SK-N-SH (cell line): ENCODE data around the gene HSPA9. TPM values are rescaled to one million over a fixed set of nuclear protein-coding genes. Genes with fewer than 3 reads are reported as not detected.

Experiments
- CTCF ChIA-PET: fragments of 300-600, 350-600 bp; formaldehyde crosslinking; extraction: SDS; loops from one replicate; lab custom pipeline; 2021; lab: Yijun Ruan, JAX
- POLR2A ChIA-PET: fragments of 350-600 bp; sonication (Branson Sonifier 250); formaldehyde crosslinking; extraction: SDS; loops from one replicate; lab custom pipeline; 2020; ENCODE audit warnings: antibody characterized with exemption, inconsistent platforms; lab: Yijun Ruan, JAX
- DNase-seq: peaks from one replicate; pipeline ENCODE4 v3.0.0; 2012
- H2AFZ ChIP-seq: fragments of 200-600 bp; sonication (generic); 2 replicates; pipeline ENCODE4 v1.8.1; 2016; ENCODE audit warnings: antibody characterized with exemption, mild to moderate bottlenecking, low read depth
- H3F3A ChIP-seq: fragments of 200-600 bp; sonication (generic); replicated peaks from 2 replicates; pipeline ENCODE3; 2016; ENCODE audit warnings: antibody characterized with exemption, mild to moderate bottlenecking; ENCODE audit not compliant: insufficient read depth
- H3K27ac ChIP-seq, 2 experiments: fragments of 200-500 bp in 1 of 2; fragments of 200-600 bp in 1 of 2; sonication (Bioruptor generic) in 1 of 2; sonication (generic), shearing (Covaris generic) in 1 of 2; 2 replicates each; pipeline versions ENCODE4 v1.5.1 to v1.6.1; 2014 to 2016; ENCODE audit warnings: low read depth in 2 of 2, inconsistent platforms in 1 of 2, low read length in 1 of 2, mild to moderate bottlenecking in 1 of 2, mixed read lengths in 1 of 2
- H3K27me3 ChIP-seq: fragments of 200-600 bp; sonication (generic), shearing (Covaris generic); 2 replicates; pipeline ENCODE4 v1.6.1; 2016; ENCODE audit warnings: mixed run types; ENCODE audit not compliant: insufficient read depth
- H3K36me3 ChIP-seq, 2 experiments: fragments of 200-500 bp in 1 of 2; fragments of 200-600 bp in 1 of 2; sonication (Bioruptor generic) in 1 of 2; sonication (generic) in 1 of 2; replicated peaks in 1 of 2; 2 replicates each; pipeline versions ENCODE3 to v1.5.1; 2014 to 2016; ENCODE audit warnings: low read length in 1 of 2, mild to moderate bottlenecking in 1 of 2; ENCODE audit not compliant: insufficient read depth in 2 of 2, control insufficient read depth in 1 of 2
- H3K4me1 ChIP-seq, 2 experiments: fragments of 200-500 bp in 1 of 2; fragments of 200-600 bp in 1 of 2; sonication (Bioruptor generic) in 1 of 2; sonication (generic), shearing (Covaris generic) in 1 of 2; 2 replicates each; pipeline versions ENCODE4 v1.5.1 to v1.6.1; 2014 to 2016; ENCODE audit warnings: low read depth in 1 of 2, low read length in 1 of 2, mixed run types in 1 of 2; ENCODE audit not compliant: insufficient read depth in 2 of 2, control insufficient read depth in 1 of 2
- H3K4me2 ChIP-seq: fragments of 200-600 bp; sonication (generic), shearing (Covaris generic); 2 replicates; pipeline ENCODE4 v1.6.1; 2017; ENCODE audit warnings: mixed run types
- H3K4me3 ChIP-seq, 2 experiments: fragments of 200-500 bp in 1 of 2; fragments of 200-600 bp in 1 of 2; sonication (Bioruptor generic) in 1 of 2; sonication (generic), shearing (Covaris generic) in 1 of 2; 2 replicates each; pipeline versions ENCODE4 v1.5.1 to v1.8.1; 2014 to 2016; ENCODE audit warnings: low read depth in 2 of 2, inconsistent platforms in 1 of 2, low read length in 1 of 2, mild to moderate bottlenecking in 1 of 2, mixed read lengths in 1 of 2, moderate library complexity in 1 of 2
- H3K79me2 ChIP-seq: fragments of 200-600 bp; sonication (generic); 2 replicates; pipeline ENCODE4 v1.8.1; 2017; ENCODE audit warnings: mild to moderate bottlenecking; ENCODE audit not compliant: insufficient read depth
- H3K9ac ChIP-seq: fragments of 200-600 bp; sonication (generic); 2 replicates; pipeline ENCODE4 v1.6.1; 2017; ENCODE audit warnings: mixed run types
- H3K9me2 ChIP-seq: fragments of 200-600 bp; sonication (generic); 2 replicates; pipeline ENCODE4 v1.6.1; 2017; ENCODE audit warnings: mixed run types
- H3K9me3 ChIP-seq: fragments of 200-600 bp; sonication (generic); 2 replicates; pipeline ENCODE4 v1.6.1; 2017; ENCODE audit warnings: mixed run types, mild to moderate bottlenecking, moderate library complexity
- H4K20me1 ChIP-seq: fragments of 200-600 bp; sonication (generic); 2 replicates; pipeline ENCODE4 v1.6.1; 2017; ENCODE audit warnings: mild to moderate bottlenecking, mixed run types; ENCODE audit not compliant: insufficient read depth
- CHD2 ChIP-seq: fragments of 150-350 bp; IDR thresholded peaks from 2 replicates; pipeline ENCODE4 v1.6.1; 2018; ENCODE audit warnings: low read length; ENCODE audit not compliant: partially characterized antibody
- EP300 ChIP-seq, 2 experiments: IDR thresholded peaks; 2 replicates each; pipeline versions ENCODE4 v1.4.0 to v1.6.1; 2012; ENCODE audit warnings: borderline replicate concordance in 1 of 2, low read depth in 1 of 2, low read length in 1 of 2
- FOSL2 ChIP-seq: IDR thresholded peaks from 2 replicates; pipeline ENCODE4 v1.4.0; 2012; ENCODE audit warnings: low read depth, mild to moderate bottlenecking, moderate library complexity, borderline replicate concordance
- MEF2A ChIP-seq: IDR thresholded peaks from 2 replicates; pipeline ENCODE4 v1.4.0; 2012; ENCODE audit warnings: low read depth, borderline replicate concordance
- MXI1 ChIP-seq: IDR thresholded peaks from 2 replicates; pipeline ENCODE4 v1.6.1; 2012; ENCODE audit warnings: mild to moderate bottlenecking, low read depth, low read length, improper control_type of control experiment
- NFIC ChIP-seq: IDR thresholded peaks from 2 replicates; pipeline ENCODE4 v1.4.0; 2012; ENCODE audit warnings: borderline replicate concordance
- RAD21 ChIP-seq: IDR thresholded peaks from 2 replicates; pipeline ENCODE4 v1.6.1; 2012; ENCODE audit warnings: mild to moderate bottlenecking, low read length
- RFX5 ChIP-seq: IDR thresholded peaks from 2 replicates; pipeline ENCODE4 v1.6.1; 2012; ENCODE audit warnings: mild to moderate bottlenecking, improper control_type of control experiment, low read length
- RXRA ChIP-seq: IDR thresholded peaks from 2 replicates; pipeline ENCODE4 v1.4.0; 2012; ENCODE audit warnings: low read depth, mild to moderate bottlenecking, borderline replicate concordance
- TAF1 ChIP-seq: IDR thresholded peaks from 2 replicates; pipeline ENCODE4 v1.6.1; 2012; ENCODE audit warnings: low read depth, mild to moderate bottlenecking, low read length, moderate library complexity, borderline replicate concordance
- TEAD4 ChIP-seq: IDR thresholded peaks from 2 replicates; pipeline ENCODE4 v1.4.0; 2012; ENCODE audit warnings: mild to moderate bottlenecking, borderline replicate concordance; ENCODE audit not compliant: insufficient read depth
- YY1 ChIP-seq: IDR thresholded peaks from 2 replicates; pipeline ENCODE4 v1.4.0; 2012; ENCODE audit warnings: low read depth, mild to moderate bottlenecking
- WGBS: methylation state at CpG from one replicate; pipeline ENCODE4 v1.1.6; 2017; ENCODE audit warnings: low lambda C conversion rate; 5-methylcytosine and 5-hydroxymethylcytosine counted together
- polyA plus RNA-seq, 3 experiments: library from polyadenylated mRNA; depleted of rRNA; stranded (reverse); fragments of >200 nt; gene quantifications; 2 replicates each; pipeline ENCODE4 v1.2.3, GENCODE V29; 2012
- TF ChIP-seq, protein P1 (sequence below): IDR thresholded peaks from 2 replicates; pipeline ENCODE4; 2012
- TF ChIP-seq, protein P2 (sequence below): fragments of 150-350 bp; IDR thresholded peaks from 2 replicates; pipeline ENCODE4 v1.6.1; 2017; ENCODE audit warnings: antibody characterized with exemption, low read length, low read depth, borderline replicate concordance
- TF ChIP-seq, protein P3 (sequence below): fragments of 150-350 bp; IDR thresholded peaks from 2 replicates; pipeline ENCODE4 v1.6.1; 2016; ENCODE audit warnings: mild to moderate bottlenecking, low read depth, low read length
- TF ChIP-seq, protein P4 (sequence below): IDR thresholded peaks from 2 replicates; pipeline ENCODE4 v1.6.1; 2012; ENCODE audit warnings: mild to moderate bottlenecking, low read depth, low read length, moderate library complexity

HSPA9 gene
- polyA plus RNA-seq, 1 of the 3 experiments (the other 2 are of a cell fraction): 153 TPM

- no peaks in the 10 kb centered on the region for H3K27me3 ChIP-seq
- H3K4me1 ChIP-seq: no peaks in the 10 kb centered on the region; a peak in 1 of 4 replicates
- H3F3A ChIP-seq: peaks cover 15% of the 10 kb centered on the region
- no peaks in the 10 kb centered on the region for H3K36me3 ChIP-seq
- CTCF ChIA-PET: interaction anchor here (0.6 to 4.2 kb wide), 44 partner anchors 9 to 762 kb away, joined by 3 to 46 read pairs (median 4); partner anchors contain the start of genes CTNNA1, MATR3 and PAIP2
- H3K9me3 ChIP-seq: no peaks in the 10 kb centered on the region
- no peak overlapping the region for H3K27ac ChIP-seq
- 36% methylated on average over 2 of the region's 2 CpGs for WGBS
- no peaks in the 10 kb centered on the region for H3K9me2 ChIP-seq
- H2AFZ ChIP-seq: no peak overlapping the region
- POLR2A ChIA-PET: interaction anchor here (0.6 kb wide), 1 partner anchor 32 kb away, joined by 3 read pairs; no protein-coding TSS in a partner anchor
- peaks cover 7% of the 10 kb centered on the region for H3K79me2 ChIP-seq
- H3K4me3 ChIP-seq: no peak overlapping the region; a peak in 1 of 4 replicates
- no peak for DNase-seq
- TF ChIP-seq NFIC (no peak), CHD2 (no peak), RXRA (no peak), EP300 (IDR thresholded peaks at IDR 0.05; ENCODE audit: borderline replicate concordance in 1 of 2, low read depth in 1 of 2, low read length in 1 of 2) (no peak), MXI1 (no peak), TAF1 (no peak), YY1 (no peak), MEF2A (no peak), FOSL2 (no peak), RFX5 (no peak), TEAD4 (no peak)
- TF ChIP-seq, protein P1, sequence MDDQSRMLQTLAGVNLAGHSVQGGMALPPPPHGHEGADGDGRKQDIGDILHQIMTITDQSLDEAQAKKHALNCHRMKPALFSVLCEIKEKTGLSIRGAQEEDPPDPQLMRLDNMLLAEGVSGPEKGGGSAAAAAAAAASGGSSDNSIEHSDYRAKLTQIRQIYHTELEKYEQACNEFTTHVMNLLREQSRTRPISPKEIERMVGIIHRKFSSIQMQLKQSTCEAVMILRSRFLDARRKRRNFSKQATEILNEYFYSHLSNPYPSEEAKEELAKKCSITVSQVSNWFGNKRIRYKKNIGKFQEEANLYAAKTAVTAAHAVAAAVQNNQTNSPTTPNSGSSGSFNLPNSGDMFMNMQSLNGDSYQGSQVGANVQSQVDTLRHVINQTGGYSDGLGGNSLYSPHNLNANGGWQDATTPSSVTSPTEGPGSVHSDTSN: no peak
- TF ChIP-seq, protein P2, sequence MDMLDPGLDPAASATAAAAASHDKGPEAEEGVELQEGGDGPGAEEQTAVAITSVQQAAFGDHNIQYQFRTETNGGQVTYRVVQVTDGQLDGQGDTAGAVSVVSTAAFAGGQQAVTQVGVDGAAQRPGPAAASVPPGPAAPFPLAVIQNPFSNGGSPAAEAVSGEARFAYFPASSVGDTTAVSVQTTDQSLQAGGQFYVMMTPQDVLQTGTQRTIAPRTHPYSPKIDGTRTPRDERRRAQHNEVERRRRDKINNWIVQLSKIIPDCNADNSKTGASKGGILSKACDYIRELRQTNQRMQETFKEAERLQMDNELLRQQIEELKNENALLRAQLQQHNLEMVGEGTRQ: no peak
- TF ChIP-seq, protein P3, sequence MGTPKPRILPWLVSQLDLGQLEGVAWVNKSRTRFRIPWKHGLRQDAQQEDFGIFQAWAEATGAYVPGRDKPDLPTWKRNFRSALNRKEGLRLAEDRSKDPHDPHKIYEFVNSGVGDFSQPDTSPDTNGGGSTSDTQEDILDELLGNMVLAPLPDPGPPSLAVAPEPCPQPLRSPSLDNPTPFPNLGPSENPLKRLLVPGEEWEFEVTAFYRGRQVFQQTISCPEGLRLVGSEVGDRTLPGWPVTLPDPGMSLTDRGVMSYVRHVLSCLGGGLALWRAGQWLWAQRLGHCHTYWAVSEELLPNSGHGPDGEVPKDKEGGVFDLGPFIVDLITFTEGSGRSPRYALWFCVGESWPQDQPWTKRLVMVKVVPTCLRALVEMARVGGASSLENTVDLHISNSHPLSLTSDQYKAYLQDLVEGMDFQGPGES: no peak
- TF ChIP-seq, all 33 proteins: peak for 0
- Histone ChIP-seq H4K20me1 (no peaks in the 10 kb centered on the region), H3K4me2 (no peak overlapping the region), H3K9ac (no peak overlapping the region)
These were observed 4.3 kb upstream of the HSPA9 start for GRCh38 chr5:138579517-138579863.

DNA sequence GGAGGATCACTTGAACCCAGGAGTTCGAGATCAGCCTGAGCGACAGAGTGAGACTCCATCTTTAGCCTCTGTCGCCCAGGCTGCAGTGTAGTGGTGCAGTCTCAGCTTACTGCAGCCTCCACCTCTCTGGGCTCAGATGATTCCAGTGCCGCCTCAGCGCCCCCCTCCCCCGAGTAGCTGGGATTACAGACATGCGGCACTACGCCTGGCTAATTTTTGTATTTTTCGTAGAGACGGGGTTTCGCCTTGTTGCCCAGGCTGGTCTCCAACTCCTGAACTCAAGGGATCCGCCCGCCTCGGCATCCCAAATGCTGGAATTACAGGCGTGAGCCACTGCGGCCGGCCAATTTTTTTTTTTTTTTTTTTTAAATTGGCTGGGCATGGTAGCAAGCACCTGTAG lies 2.3 kb upstream of the HSPA9 start:
- no peak overlapping the region for H3K4me3 ChIP-seq

More for the DNA sequence above, 2.3 kb upstream of the HSPA9 start:
- POLR2A ChIA-PET: no interaction called here
- H2AFZ ChIP-seq: no peak overlapping the region
- H3K27me3 ChIP-seq: no peaks in the 10 kb centered on the region
- H3K9me3 ChIP-seq: no peaks in the 10 kb centered on the region
- peaks cover 6 to 16% of the 10 kb centered on the region in 2 experiments for H3K36me3 ChIP-seq
- peaks cover 16% of the 10 kb centered on the region for H3F3A ChIP-seq
- no peak for DNase-seq
- CTCF ChIA-PET: interaction anchor here (0.7 to 2.1 kb wide), 4 partner anchors 16 to 128 kb away, joined by 3 to 6 read pairs (median 4); no protein-coding TSS in a partner anchor
- WGBS: 98% methylated on average over 17 of the region's 17 CpGs
- no peak overlapping the region for H3K27ac ChIP-seq
- H3K4me1 ChIP-seq: peaks cover 2 to 10% of the 10 kb centered on the region in 2 experiments; a peak in 2 of 4 replicates
- no peak overlapping the region for H3K4me2 ChIP-seq
- H4K20me1 ChIP-seq: peaks cover 5% of the 10 kb centered on the region; the same call in 1 of the 2 replicates
- H3K79me2 ChIP-seq: peaks cover 27% of the 10 kb centered on the region
- H3K9me2 ChIP-seq: no peaks in the 10 kb centered on the region
- no peak overlapping the region for H3K9ac ChIP-seq
- no peak for TF ChIP-seq NFIC
- TF ChIP-seq, protein P4, sequence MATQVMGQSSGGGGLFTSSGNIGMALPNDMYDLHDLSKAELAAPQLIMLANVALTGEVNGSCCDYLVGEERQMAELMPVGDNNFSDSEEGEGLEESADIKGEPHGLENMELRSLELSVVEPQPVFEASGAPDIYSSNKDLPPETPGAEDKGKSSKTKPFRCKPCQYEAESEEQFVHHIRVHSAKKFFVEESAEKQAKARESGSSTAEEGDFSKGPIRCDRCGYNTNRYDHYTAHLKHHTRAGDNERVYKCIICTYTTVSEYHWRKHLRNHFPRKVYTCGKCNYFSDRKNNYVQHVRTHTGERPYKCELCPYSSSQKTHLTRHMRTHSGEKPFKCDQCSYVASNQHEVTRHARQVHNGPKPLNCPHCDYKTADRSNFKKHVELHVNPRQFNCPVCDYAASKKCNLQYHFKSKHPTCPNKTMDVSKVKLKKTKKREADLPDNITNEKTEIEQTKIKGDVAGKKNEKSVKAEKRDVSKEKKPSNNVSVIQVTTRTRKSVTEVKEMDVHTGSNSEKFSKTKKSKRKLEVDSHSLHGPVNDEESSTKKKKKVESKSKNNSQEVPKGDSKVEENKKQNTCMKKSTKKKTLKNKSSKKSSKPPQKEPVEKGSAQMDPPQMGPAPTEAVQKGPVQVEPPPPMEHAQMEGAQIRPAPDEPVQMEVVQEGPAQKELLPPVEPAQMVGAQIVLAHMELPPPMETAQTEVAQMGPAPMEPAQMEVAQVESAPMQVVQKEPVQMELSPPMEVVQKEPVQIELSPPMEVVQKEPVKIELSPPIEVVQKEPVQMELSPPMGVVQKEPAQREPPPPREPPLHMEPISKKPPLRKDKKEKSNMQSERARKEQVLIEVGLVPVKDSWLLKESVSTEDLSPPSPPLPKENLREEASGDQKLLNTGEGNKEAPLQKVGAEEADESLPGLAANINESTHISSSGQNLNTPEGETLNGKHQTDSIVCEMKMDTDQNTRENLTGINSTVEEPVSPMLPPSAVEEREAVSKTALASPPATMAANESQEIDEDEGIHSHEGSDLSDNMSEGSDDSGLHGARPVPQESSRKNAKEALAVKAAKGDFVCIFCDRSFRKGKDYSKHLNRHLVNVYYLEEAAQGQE: no peak
- no peak for TF ChIP-seq EP300 (IDR thresholded peaks at IDR 0.05; ENCODE audit: borderline replicate concordance in 1 of 2, low read depth in 1 of 2, low read length in 1 of 2)
- no peak for TF ChIP-seq RAD21
- TF ChIP-seq MXI1: no peak
